Heart left ventricle (tissue), 16 donors: ENCODE results near the gene NLRP1. TPM values are rescaled to one million over a fixed set of nuclear protein-coding genes. Genes with fewer than 3 reads are reported as not detected.

ENCODE experiments used
- ATAC-seq, 4 donors: fragments of 200-7000 bp; cut with Tn5 transposase; one replicate each; pipeline ENCODE4 v1.9.1; 2020 to 2022; ENCODE audit warnings: moderate library complexity in 4 of 4, mild to moderate bottlenecking in 3 of 4, moderate number of reproducible peaks in 1 of 4
- DNase-seq, 5 donors: peaks; one replicate each; pipeline ENCODE4 v3.0.0-alpha.2; 2020
- H3K27ac ChIP-seq, 12 donors: fragments of 200-600 bp; sonication (generic) in 4 of 12; one replicate each; pipeline versions ENCODE4 v1.5.0 to v1.8.0; 2016 to 2022; ENCODE audit warnings: mild to moderate bottlenecking in 2 of 12
- H3K27me3 ChIP-seq, 9 donors: fragments of 200-600 bp; sonication (generic) in 2 of 9; one replicate each; pipeline versions ENCODE4 v1.5.1 to v1.8.0; 2016 to 2022; ENCODE audit warnings: mild to moderate bottlenecking in 3 of 9
- H3K36me3 ChIP-seq, 9 donors: fragments of 200-600 bp; sonication (generic) in 2 of 9; one replicate each; pipeline versions ENCODE4 v1.5.0 to v1.8.0; 2018 to 2022; ENCODE audit warnings: mild to moderate bottlenecking in 2 of 9
- H3K4me1 ChIP-seq, 12 donors: fragments of 200-600 bp; sonication (generic) in 4 of 12; one replicate each; pipeline versions ENCODE4 v1.5.0 to v1.8.0; 2016 to 2022; ENCODE audit warnings: mild to moderate bottlenecking in 3 of 12
- H3K4me3 ChIP-seq, 12 donors: fragments of 200-600 bp; sonication (generic) in 4 of 12; one replicate each; pipeline versions ENCODE4 v1.5.0 to v1.8.0; 2017 to 2022; ENCODE audit warnings: mild to moderate bottlenecking in 9 of 12, moderate library complexity in 4 of 12
- H3K9me3 ChIP-seq, 12 donors: fragments of 200-600 bp; sonication (generic) in 4 of 12; one replicate each; pipeline versions ENCODE4 v1.5.0 to v1.8.0; 2016 to 2022; ENCODE audit warnings: mild to moderate bottlenecking in 1 of 12
- CTCF ChIP-seq, 12 donors: fragments of 200-600 bp; sonication (generic) in 4 of 12; IDR thresholded peaks; one replicate each; pipeline versions ENCODE4 v1.5.0 to v1.8.0; 2018 to 2022; ENCODE audit warnings: antibody characterized with exemption in 12 of 12, mild to moderate bottlenecking in 5 of 12
- POLR2A ChIP-seq, 2 donors: fragments of 450-650 bp; IDR thresholded peaks; one replicate each; pipeline ENCODE4 v1.6.1; 2017; ENCODE audit warnings: antibody characterized with exemption in 2 of 2, mild to moderate bottlenecking in 2 of 2, moderate library complexity in 2 of 2
- WGBS, 4 donors: extraction: QIAGEN DNeasy Blood & Tissue Kit in 2 of 4; methylation state at CpG; one replicate each; pipeline versions ENCODE4 v1.1.5 to v1.1.7; 2013 to 2018; 5-methylcytosine and 5-hydroxymethylcytosine counted together
- intact Hi-C, 10 donors: fragments of 100-400 bp; cut with DNase I; formaldehyde crosslinking; loops; one replicate each; pipeline versions ENCODE4 v1.11.1 to v1.14.2; 2022
- polyA plus RNA-seq, 2 donors: library from polyadenylated mRNA; stranded (reverse); fragments of 200-250 nt; gene quantifications; one replicate each; pipeline ENCODE4 v1.2.3, GENCODE V29; 2013
- total RNA-seq, 9 donors: library from RNA; depleted of rRNA in 2 of 9; stranded (reverse); fragments of >200 nt in 2 of 9; fragmentation: NEBNext Ultra II Directional in 3 of 9; extraction: Animal tissue kit (Norgen Biotek cat#: 25700) in 3 of 9; gene quantifications; one replicate each; pipeline versions ENCODE4 v1.1.0 to v1.2.4, GENCODE V29; 2016 to 2023
- donor health status: ischemic (EF 13 %, LVEDD 7.1; RV severe dilation, severe dysfunction).
- donor health status: healthy with polysubstance abuse.
- donor health status: DM: no; HTN: yes; CAD: no.
- donor health status: DM: no; HTN: no; CAD: no.
- donor health status: ischemic (EF 25% LVEDD 6.9; RV normal size, moderate dysfunction).
- donor health status: ischemic (EF 25% LVEDD 5.7; RV mildly dilated, moderate dysfunction).
- donor health status: healthy.
- donor health status: DM: yes; HTN: yes; CAD: no.
- donor health status: ischemic (EF 35%, LVEDD 5.7; RV mildly dilated, moderate dysfunction).
- donor health status: nonischemic (EF 11% LVEDD 7.7; RV severe dilation, severe dysfunction).
- donor health status: DM: yes; HTN: yes; CAD: no.
- donor health status: PGD.
- donor health status: ischemic (EF 29% LVEDD 5.4; RV normal size, mild dysfunction).
- donor health status: nonischemic (EF 23%, LVEDD 6.1; RV moderate dilation, normal function).

NLRP1 gene
- total and polyA plus RNA-seq, 11 donors: 3.8 to 16.7 (median 8.8) TPM

GRCh38 chr17:5544115-5544514 is 40.2 kb downstream of the NLRP1 start:
- 67 to 100% (median 88%) methylated on average over 1 to 2 of the region's 2 CpGs for WGBS, 4 donors
- Histone ChIP-seq H3K27ac (no peak overlapping the region), H3K9me3 (no peaks in the 10 kb centered on the region), H3K36me3 (peaks cover 0 to 91% (median 67%) of the 10 kb centered on the region in 9 donors), H3K4me1 (no peaks in the 10 kb centered on the region), H3K27me3 (no peaks in the 10 kb centered on the region), H3K4me3 (no peak overlapping the region)
- DNase-seq (no peak), ATAC-seq (no peak)
- intact Hi-C loops: no loop called here
- TF ChIP-seq POLR2A (IDR thresholded peaks at IDR 0.05): no peak
- TF ChIP-seq CTCF (IDR thresholded peaks at IDR 0.05): no peak

GRCh38 chr17:5541610-5542202 is 42.6 kb downstream of the NLRP1 start:
- Histone ChIP-seq H3K9me3 (no peaks in the 10 kb centered on the region), H3K4me3 (no peak overlapping the region), H3K27ac (no peak overlapping the region), H3K4me1 (no peaks in the 10 kb centered on the region), H3K27me3 (no peaks in the 10 kb centered on the region), H3K36me3 (peaks cover 0 to 88% (median 68%) of the 10 kb centered on the region in 9 donors)
- 58 to 61% (median 60%) methylated on average over 6 of the region's 6 CpGs for WGBS, 4 donors
- DNase-seq (no peak), ATAC-seq (no peak)
- intact Hi-C loops: no loop called here
- TF ChIP-seq CTCF (IDR thresholded peaks at IDR 0.05) (no peak), POLR2A (IDR thresholded peaks at IDR 0.05) (no peak)

GRCh38 chr17:5540321-5540720 is 44.0 kb downstream of the NLRP1 start:
- Histone ChIP-seq H3K27ac (no peak overlapping the region), H3K9me3 (no peaks in the 10 kb centered on the region), H3K36me3 (peaks cover 0 to 87% (median 65%) of the 10 kb centered on the region in 9 donors), H3K4me1 (no peaks in the 10 kb centered on the region), H3K4me3 (no peak overlapping the region), H3K27me3 (no peaks in the 10 kb centered on the region)
- intact Hi-C loops: no loop called here
- ATAC-seq (no peak), DNase-seq (no peak)
- TF ChIP-seq POLR2A (IDR thresholded peaks at IDR 0.05) (no peak), CTCF (IDR thresholded peaks at IDR 0.05) (no peak)
- 86 to 93% (median 88%) methylated on average over 7 of the region's 7 CpGs for WGBS, 4 donors

GRCh38 chr17:5539286-5539685 is 45.0 kb downstream of the NLRP1 start:
- Histone ChIP-seq H3K27ac (no peak overlapping the region), H3K4me1 (no peaks in the 10 kb centered on the region), H3K9me3 (no peaks in the 10 kb centered on the region), H3K36me3 (peaks cover 0 to 89% (median 69%) of the 10 kb centered on the region in 9 donors), H3K4me3 (no peak overlapping the region), H3K27me3 (no peaks in the 10 kb centered on the region)
- ATAC-seq (no peak), DNase-seq (no peak)
- WGBS, 4 donors: 91 to 95% (median 93%) methylated on average over 8 of the region's 8 CpGs
- intact Hi-C loops: no loop called here
- TF ChIP-seq POLR2A (IDR thresholded peaks at IDR 0.05) (no peak), CTCF (IDR thresholded peaks at IDR 0.05) (no peak)
